ENCODE data around the gene KLHL15.
A peak's percentile ranks its signal among the peaks of the same experiment; 100 is the strongest.
"Not testable (repeated sequence)": the region's sequence is repeated elsewhere in the genome, so short reads cannot be mapped to it uniquely, and the experiment has no call there.

KLHL15 gene

GRCh38 chrX:24027086-24027485 is at the start of gene KLHL15:
KLHL15 (minus strand) TSS chrX:24027186; CDS start chrX:24006693, 20,493 bp downstream.
- TF ChIP-seq CTCF (IDR thresholded peaks at IDR 0.05; ENCODE audit: low read depth, low read length, missing control alignments) = no peak
- no peak for DNase-seq (ENCODE audit: extremely low read depth, low read depth)
- peak within 1 kb of the TSS; percentile 58 for H3K4me3 ChIP-seq (replicated peaks; ENCODE audit: low read depth, low read length)

GRCh38 chrX:24069877-24070276 is 42.9 kb upstream of the KLHL15 start:
- no peak for DNase-seq (ENCODE audit: extremely low read depth, low read depth)
- no peak for TF ChIP-seq CTCF (IDR thresholded peaks at IDR 0.05; ENCODE audit: low read depth, low read length, missing control alignments)

GRCh38 chrX:24063488-24063887 is 36.5 kb upstream of the KLHL15 start:
- no peak for TF ChIP-seq CTCF (IDR thresholded peaks at IDR 0.05; ENCODE audit: low read depth, low read length, missing control alignments)
- no peak for DNase-seq (ENCODE audit: extremely low read depth, low read depth)
- no peak overlapping the region for H3K4me3 ChIP-seq (replicated peaks; ENCODE audit: low read depth, low read length)

More at GRCh38 chrX:24069877-24070276, 42.9 kb upstream of the KLHL15 start:
- H3K4me3 ChIP-seq (replicated peaks; ENCODE audit: low read depth, low read length) = no peak overlapping the region

- H3K4me3 ChIP-seq (replicated peaks; ENCODE audit: low read depth, low read length) = no peak overlapping the region
- DNase-seq (ENCODE audit: extremely low read depth, low read depth) = no peak
- TF ChIP-seq CTCF (IDR thresholded peaks at IDR 0.05; ENCODE audit: low read depth, low read length, missing control alignments) = no peak
Measured at GRCh38 chrX:24055043-24055356, 28.0 kb upstream of the KLHL15 start.

- TF ChIP-seq CTCF (IDR thresholded peaks at IDR 0.05; ENCODE audit: low read depth, low read length, missing control alignments) = peak; percentile 67
- peak; percentile 87 for DNase-seq (ENCODE audit: extremely low read depth, low read depth)
- no peak within 1 kb of the TSS; the same call in 1 of the 2 replicates for H3K4me3 ChIP-seq (replicated peaks; ENCODE audit: low read depth, low read length)
Measured at GRCh38 chrX:24054182-24055042, 27.4 kb upstream of the KLHL15 start, which contains the start of gene EIF2S3. EIF2S3 (plus strand) TSS chrX:24054956; CDS start chrX:24054969, 13 bp downstream.

- not testable (repeated sequence) for H3K4me3 ChIP-seq (replicated peaks; ENCODE audit: low read depth, low read length)
Measured at GRCh38 chrX:24050522-24051318, 23.7 kb upstream of the KLHL15 start.

GRCh38 chrX:24049643-24050042 is 22.7 kb upstream of the KLHL15 start:
- not testable (repeated sequence) for DNase-seq (ENCODE audit: extremely low read depth, low read depth); H3K4me3 ChIP-seq (replicated peaks; ENCODE audit: low read depth, low read length)

More at GRCh38 chrX:24050522-24051318, 23.7 kb upstream of the KLHL15 start:
- not testable (repeated sequence) for DNase-seq (ENCODE audit: extremely low read depth, low read depth)

GRCh38 chrX:24046060-24046459 is 19.1 kb upstream of the KLHL15 start:
- not testable (repeated sequence) for DNase-seq (ENCODE audit: extremely low read depth, low read depth); H3K4me3 ChIP-seq (replicated peaks; ENCODE audit: low read depth, low read length)
